Activated CD4-positive, alpha-beta T cell treated with anti-CD3 and anti-CD28 coated beads for 24 hours (primary cell): ENCODE measurements around the gene CCDC142.

Experiments used
- DNase-seq, 2 donors: peaks; one replicate each; pipeline ENCODE4 v3.0.0-alpha.2; 2020; ENCODE audit warnings: low read depth in 2 of 2

CCDC142 gene, protein sequence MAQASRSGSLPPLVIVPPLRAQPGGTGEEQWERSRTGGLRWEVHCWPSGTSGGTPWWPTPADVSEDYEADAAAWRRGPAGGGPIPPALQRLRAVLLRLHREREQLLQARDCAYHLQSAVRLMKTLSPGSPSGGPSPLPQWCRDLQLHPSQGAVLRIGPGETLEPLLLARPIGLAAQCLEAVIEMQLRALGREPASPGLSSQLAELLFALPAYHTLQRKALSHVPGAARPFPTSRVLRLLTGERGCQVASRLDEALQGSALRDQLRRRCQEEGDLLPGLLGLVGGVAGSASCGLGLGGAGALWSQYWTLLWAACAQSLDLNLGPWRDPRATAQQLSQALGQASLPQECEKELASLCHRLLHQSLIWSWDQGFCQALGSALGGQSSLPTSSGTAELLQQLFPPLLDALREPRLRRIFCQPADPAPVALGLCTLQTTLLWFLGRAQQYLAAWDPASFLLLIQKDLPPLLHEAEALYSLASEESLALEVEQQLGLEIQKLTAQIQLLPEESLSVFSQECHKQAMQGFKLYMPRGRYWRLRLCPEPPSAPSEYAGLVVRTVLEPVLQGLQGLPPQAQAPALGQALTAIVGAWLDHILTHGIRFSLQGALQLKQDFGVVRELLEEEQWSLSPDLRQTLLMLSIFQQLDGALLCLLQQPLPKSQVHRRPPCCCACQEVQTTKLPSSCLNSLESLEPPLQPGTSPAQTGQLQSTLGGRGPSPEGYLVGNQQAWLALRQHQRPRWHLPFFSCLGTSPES

DNA sequence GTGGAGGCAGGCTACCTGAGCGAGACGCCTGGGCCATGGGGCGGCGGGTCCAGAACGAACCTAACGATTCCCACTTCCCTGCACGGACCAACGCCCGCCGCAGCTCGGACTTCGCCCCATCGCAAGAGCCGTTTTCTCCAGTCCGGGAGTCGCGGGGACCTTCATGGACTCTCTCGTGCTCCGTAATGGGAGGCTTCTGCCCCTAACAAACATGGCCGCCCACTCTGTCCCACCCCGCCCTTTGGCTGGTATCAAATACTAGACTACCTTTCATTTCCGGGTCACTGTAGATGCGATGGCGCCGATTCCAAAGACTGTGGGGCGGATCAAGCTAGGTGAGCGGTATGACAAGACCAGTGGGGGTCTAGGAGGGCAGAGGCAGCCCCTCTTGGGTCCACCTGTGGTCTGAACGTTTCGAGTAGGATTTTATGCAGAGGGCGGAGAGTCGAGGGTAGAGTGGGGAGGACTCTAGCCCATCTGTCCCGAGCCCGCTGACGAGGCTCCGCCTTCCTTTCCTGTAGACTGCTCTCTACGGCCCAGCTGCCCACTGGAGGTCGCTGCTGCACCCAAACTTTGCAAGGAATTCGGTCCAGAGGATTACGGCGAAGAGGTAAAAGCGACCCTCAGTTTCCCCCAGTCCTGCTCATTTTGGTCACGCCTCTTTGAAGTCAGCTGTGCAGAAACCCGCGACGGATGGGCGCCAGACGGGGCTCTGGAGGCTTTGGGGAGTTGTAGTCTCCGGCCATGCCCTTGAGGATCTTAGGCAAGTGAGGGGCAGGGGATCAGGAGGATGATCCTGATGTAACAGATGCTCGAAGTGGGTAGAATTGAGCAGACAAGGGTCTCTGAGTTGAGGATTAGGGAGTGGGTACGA lies at the start of gene CCDC142, which contains the start of gene TTC31:
Gene CCDC142, minus strand, starts transcription at position 198 of the 874 bp plus-strand sequence. Its CDS starts 161 bp downstream, at position 37.
Gene TTC31, plus strand, starts transcription at position 281 of the 874 bp plus-strand sequence. Its CDS starts 15 bp downstream, at position 296.
- DNase-seq: peak; percentile 83 to 90

DNA sequence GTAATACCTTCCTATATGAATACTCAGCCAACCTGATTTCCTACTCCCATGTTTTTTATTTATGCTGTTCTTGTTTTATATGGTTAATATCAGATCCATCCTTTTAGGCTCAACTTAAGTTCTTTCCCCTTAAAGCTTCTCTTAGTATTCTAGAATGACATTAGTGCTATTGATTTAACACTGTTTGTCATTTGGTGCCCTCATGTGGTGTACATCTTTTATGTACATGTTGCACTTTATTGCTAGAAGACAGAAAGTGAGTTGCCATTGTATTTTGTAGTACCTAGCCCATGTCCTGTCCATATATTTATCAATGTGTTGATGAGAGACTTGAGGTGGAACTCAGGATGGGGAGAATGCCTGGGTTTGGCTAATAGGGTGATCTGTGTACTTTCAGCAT lies 49.4 kb upstream of the CCDC142 start:
- DNase-seq: no peak

DNA sequence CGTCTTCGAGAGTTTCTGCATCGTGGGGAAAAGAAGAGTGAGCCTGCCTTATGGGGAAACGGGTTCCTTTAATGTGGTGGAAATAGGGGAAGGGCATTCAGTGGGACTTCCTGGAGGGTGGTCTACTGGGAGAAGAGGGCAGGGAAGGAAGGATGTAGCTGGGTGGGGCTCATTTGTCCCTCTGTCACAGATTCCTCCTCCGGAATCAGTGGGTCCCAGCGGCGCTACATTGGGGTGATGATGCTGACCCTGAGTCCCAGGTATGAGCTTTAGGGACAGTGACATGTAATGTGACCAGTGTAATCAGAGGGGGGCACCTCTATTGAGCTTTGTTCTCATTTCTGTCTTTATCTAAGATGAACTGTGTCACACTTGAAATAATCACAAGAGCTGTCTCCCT lies 48.9 kb upstream of the CCDC142 start:
- DNase-seq: no peak

DNA sequence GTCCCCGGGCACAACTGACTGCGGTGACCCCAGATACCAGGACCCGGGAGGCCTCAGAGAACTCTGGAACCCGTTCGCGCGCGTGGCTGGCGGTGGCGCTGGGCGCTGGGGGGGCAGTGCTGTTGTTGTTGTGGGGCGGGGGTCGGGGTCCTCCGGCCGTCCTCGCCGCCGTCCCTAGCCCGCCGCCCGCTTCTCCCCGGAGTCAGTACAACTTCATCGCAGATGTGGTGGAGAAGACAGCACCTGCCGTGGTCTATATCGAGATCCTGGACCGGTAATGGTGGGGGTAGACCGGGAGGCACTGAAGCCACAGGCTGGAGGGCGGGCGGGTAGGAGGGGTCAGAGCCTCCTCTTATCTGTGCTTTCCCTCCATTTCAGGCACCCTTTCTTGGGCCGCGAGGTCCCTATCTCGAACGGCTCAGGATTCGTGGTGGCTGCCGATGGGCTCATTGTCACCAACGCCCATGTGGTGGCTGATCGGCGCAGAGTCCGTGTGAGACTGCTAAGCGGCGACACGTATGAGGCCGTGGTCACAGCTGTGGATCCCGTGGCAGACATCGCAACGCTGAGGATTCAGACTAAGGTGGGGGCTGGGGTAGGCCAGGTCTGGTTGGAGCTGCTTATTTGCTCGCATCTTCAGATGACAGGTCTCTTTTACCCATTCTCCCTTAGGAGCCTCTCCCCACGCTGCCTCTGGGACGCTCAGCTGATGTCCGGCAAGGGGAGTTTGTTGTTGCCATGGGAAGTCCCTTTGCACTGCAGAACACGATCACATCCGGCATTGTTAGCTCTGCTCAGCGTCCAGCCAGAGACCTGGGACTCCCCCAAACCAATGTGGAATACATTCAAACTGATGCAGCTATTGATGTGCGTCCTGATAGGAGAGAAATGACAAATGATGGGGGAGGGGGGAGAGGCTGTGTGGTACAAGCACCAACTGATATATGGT lies 47.7 kb upstream of the CCDC142 start:
- DNase-seq: no peak

DNA sequence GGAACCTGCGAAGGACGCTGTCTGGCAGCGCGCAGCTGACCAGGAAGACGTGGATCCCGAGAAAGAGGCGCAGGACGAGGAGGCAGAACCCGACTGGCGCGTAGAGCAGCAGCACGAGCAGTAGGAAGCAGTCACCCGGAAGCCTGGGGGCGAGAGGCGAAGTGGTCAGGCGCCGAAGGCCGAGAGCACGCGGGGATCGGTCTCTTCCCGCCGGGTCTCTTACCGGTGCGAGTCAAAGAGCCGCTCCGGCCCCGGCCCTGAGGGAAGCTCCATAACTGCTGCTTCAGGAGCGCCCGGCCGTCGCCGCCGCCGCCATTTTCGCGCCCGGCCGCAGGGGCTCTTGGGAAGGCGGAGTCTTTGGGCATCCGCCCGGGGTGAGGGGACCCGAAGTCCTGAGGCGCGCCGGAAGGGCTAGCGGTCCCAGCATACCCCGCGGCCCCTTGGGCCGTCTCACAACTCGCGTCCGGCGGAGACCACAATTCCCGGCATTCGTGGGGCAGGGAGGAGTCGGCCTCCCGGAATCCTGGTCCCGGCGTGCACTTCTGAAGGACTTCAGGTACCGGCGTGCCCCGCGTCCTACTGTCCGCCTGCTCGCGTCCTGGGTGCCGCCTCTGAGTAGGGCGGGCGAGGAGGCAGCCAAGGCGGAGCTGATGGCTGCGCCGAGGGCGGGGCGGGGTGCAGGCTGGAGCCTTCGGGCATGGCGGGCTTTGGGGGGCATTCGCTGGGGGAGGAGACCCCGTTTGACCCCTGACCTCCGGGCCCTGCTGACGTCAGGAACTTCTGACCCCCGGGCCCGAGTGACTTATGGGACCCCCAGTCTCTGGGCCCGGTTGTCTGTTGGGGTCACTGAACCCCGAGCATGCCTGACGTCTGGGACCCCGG lies 46.8 kb upstream of the CCDC142 start, which contains the start of the genes AUP1 and HTRA2:
Gene AUP1, minus strand, starts transcription at position 350 of the 882 bp plus-strand sequence. Its CDS starts 77 bp downstream, at position 273.
Gene HTRA2, plus strand, starts transcription at position 577 of the 882 bp plus-strand sequence. Its CDS starts 74 bp downstream, at position 651.
- peak; percentile 87 to 92 for DNase-seq

DNA sequence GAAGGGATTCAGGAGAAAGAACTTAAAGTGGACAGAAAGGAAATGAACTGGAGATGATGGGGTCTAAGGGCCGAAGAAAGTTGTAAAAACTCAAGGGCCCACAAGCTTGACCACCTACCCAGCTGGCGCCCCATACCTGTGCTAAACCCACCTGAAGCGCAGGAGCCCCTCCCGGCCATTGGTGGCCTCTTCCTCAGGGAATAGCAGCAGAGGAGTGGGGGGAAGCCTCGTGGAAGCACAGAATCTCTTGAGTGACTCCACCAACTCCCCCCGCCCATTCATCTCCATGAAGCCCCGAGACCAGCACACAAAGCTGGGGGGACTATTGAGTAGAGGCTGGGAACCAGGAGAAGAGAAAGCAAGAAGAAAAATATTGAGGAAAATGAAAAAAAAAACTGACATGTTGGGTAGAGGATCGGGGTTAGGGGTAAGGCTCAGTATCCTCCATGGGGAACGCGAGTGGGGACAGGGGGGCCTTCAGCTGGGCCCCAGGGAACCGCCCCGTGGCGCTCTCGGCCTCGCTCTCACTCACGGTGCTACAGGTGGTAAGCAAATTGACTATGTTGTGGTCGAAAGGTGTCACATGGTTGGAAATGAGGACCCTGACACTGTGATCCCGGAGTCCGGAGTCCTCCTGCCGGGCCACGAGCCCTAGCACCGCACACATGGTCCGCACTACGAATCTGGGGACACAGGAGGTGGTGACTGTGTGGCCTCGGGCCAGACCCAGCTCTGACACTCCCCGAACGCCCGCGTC lies 46.0 kb upstream of the CCDC142 start:
- no peak for DNase-seq

DNA sequence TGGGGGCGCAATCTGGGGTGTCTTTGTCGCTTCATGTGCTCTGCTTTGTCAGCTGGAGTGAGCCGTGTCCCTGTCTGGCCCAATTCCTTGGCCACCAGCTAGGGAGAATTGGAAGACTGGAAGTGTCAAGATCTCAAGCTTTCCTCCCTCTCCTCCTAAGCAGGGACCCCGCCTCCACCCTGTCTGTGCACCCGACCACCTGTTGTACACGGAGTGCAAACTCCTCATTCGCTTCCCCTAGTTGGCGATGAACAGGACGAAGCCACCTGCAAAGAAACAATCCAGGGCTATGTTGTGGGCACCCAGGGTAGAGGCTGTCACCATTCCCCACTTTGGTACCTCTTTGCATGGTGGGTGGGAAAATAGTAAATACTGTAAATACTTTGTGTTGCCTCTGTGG lies 44.9 kb upstream of the CCDC142 start:
- DNase-seq: no peak

DNA sequence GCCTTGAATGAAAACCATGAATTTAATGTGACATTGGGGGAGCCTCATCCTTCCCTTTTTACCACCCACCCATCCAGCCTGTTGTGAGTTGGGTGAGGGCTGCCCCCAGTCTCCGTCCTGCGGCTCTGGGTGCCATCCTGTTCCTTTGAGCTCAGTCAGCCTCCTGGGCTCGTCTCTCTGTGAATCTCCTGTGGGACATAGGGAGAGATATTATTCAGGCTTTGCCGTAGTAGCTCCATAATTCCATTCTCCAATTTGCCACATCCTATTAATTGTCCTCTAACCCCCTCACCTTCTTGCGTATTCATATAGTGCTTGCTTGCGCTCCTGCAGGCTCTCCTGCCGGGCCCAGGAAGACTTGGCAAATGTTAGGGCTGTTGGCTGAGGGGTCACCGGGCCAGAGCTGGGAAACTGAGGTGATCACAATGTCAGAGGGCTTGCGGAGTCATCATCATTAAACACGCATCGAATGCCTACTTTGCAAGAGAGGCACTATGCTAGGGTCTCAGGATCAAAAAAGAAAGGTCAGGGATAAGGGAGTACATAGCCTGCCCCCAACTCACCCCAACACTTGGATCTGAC lies 43.9 kb upstream of the CCDC142 start:
- DNase-seq: no peak

DNA sequence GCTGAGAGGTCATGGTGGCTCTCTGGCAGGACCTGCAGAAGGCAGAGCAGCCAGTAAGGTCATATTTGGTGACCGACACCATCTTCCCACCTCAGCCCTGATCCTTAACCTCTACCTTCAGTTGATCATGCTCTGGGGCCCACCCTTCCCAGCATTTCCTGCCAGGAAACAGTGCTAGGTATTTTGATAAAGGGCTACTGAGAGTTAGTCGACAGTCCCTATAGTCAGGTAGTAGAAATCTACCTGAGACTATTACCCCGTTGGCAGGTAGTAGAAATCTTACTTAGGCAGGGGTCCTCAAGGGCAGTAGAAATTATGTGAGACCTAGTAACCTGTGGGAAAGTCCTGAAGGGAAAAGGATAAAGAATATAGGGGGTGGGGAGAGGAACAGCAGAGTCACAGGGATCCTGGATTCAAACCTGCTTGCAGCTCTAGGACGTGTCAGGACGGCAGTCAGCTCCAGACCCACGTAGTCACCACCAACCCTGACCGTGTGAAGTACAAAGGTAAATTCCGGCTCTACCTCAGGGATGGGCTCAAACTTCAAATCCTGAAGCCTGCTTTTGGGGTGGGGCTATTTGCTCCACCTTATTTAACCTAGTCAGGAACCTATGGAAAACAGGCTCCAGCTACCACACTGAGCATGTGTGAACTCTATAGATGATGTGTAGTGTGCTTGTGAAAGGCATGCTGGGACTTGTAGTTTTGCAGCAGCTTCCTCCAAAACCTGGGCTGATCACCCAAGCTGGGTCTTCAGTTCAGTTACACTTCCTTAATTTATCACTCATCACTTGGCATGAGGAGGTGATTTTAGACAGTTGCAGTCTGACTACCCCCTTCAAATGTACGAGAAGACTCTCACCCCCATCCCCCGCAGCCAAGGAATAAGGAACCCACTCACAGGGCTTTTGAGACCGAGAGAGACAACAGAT lies 43.2 kb upstream of the CCDC142 start, which contains the start of gene DQX1:
Gene DQX1, minus strand, starts transcription at position 515 of the 932 bp plus-strand sequence. Its CDS starts 502 bp downstream, at position 13.
- no peak for DNase-seq

DNA sequence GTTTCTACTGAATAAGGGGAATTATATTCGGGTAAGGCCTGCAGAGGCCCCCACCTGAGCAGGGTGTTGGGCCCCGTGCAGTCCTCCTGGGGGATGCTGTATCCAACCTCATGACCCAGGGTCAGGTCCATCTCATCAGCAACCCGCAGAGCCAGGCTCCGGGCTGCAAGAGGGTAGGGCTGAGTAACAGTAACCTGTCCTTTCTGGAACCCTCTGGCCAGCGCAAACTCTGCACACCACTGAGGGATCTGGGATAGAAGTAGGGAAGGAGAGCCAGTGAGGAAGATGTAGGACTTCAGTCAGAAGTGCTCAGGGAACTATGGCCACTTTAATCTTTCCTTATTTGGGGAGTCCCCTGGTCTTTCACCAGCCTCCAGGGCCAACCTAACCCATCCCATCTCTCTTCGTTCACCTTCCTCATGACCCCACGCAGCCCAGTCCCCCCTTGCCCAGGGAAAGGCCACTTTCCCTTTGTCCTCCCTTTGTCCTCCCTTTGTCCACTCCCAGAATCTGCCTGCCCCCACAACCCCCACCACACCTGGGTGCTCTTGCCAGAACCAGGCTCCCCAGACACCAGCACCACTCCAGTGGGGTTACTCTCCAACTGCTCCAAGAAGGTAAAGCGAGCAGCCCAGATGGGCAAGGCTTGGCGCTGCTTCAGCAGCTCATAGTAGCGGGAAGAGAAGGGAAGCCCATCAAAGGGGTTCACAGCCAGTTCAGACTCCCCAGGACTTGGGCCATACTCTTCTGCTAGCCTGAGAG lies 42.3 kb upstream of the CCDC142 start:
- no peak for DNase-seq

DNA sequence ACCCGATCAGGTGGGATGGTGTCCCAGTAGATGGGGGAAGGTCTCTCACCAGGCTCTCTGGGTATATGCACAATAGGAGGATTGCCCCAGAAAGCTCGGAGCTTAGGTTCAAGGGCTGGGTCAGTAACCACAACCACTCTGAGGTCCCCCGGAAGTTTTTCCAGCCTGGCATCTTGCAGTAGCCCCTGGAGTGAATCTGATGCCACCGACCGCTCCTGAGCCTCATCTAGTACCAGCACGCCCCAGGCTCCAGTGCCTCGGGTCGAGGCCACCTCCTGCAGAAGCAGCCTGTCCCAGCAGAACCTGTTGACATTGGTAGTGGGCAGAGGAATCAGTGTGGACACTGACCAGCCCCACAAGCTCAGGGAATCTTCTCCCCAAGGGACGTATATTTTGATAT lies 41.2 kb upstream of the CCDC142 start:
- no peak for DNase-seq

DNA sequence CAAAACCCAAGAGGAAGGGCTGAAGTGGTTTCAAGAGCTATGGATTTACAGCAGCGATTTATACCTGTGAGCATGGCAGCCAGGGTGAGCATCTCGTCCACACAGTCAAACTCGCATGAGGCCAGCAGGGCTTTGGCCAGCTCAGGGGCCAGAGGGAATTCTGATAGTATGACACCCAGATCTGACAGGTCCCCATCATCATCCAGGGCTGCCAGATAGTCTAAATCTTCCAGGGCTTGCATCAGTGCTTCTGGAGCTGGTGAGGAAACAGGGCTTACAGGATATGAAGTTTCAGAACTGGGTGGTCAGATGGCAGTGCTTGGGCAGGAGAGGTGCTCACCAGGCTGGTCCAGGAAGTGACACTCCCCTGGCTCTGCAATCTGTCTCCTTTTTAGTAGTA lies 39.7 kb upstream of the CCDC142 start:
- no peak for DNase-seq

DNA sequence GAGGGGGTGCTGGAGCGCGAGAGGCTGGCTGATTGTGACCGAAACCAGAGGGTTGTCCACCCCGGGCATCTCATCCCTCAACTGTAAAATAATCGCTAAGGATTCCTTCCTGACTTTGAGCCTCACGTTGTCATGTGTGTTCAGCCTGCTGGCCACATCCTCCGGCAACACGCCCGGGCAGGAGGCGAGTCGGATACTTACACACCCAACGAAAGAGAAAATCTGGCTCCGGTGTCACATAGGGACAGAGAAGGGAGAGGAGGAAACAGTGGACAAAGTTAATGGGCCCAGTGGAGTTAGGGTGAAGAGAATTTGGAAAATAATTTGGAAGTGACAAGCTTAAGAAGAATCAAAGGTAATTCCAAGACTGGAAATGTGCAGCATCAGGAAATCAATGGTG lies 33.9 kb upstream of the CCDC142 start:
- DNase-seq: no peak

DNA sequence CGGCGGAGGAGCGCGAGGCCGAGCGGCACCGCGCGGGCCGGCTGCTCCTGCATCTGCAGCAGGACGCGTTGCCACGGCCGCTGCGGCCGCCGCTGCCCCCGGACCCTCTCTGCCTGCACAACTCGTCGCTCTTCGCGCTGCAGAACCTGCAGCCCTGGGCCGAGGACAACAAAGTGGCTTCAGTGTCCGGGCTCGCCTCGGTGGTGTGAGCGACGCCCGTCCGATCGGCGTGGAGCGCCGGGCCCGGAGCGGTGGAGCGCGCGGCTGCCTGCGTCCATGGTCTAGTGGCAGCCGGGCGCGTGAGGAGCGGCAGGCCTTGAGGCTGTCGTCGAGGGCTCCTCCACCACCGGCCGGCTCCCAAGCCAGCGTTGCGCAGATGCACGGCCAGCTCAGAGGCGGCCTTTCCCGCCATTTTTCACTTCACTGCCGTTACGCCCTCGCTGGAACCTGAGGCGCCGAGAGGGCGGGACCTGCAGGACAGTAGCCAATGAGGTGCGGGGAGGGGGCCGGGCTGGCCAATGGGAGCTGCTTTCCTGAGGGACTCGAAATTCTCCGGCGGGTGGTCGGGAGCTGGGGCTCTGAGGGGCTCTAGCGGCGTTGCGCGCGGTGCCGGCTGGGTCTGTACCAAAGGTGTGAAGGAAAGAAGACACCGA lies 33.3 kb upstream of the CCDC142 start:
- peak; percentile 70 for DNase-seq

DNA sequence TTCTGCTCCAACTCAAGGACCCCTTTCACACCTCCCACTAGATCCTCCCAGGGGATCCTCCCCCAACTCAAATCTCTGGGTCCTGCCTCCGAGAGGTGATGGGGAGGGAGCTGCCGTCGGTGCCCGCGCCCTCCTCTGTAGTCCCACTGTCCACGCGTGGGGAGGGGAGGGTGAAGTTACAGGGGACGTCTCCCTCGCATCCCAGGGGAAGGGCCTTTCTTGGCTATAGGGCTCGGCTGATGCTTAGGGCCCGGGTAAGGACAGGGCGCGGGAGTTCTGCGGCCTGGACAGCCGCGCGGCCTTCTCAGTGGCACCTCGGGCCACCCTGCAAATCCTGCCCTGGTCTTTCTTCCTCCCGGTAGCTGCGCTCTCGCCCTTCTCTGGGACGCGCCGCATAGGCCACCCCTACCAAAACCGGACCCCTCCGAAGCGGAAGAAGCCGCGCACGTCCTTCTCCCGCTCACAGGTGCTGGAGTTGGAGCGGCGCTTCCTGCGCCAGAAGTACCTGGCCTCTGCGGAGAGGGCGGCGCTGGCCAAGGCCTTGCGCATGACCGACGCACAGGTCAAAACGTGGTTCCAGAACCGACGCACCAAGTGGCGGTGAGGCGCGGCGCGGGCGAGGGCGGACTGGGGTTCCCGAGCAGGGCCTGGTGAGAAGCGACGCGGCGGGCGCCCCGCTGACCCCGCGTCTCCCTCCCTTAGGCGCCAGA lies 32.6 kb upstream of the CCDC142 start:
- no peak for DNase-seq
